ENCODE measurements around the gene FPGT. TPM values are rescaled to one million over a fixed set of nuclear protein-coding genes. Genes with fewer than 3 reads are reported as not detected.
"Not testable (repeated sequence)": the region's sequence is repeated elsewhere in the genome, so short reads cannot be mapped to it uniquely, and the experiment has no call there.

The FPGT gene
- total RNA-seq, 2 experiments from 2014 or later, result 11.0 to 13.9 TPM

DNA sequence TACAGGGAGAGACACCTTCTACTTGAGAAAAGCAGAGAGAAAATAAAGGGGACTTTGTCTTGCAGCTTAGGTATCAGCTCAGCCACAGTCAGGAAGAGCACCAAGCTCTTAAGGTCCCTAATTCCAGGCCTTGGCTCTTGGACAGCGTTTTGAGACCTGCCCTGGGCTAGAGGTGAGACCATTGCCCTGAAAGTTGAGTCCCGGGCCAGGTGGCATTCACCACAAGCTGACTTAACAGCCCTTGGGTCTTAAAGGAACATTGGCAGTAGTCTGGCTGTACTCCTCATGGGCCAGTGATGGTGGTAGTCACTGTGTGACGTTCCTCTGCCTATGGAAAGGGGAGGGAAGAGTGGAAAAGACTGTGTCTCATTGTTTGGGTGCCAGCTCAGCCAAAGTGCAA is 25.4 kb downstream of the FPGT start:
- Mint-ChIP-seq H3K4me1 (ENCODE audit: low read depth) (no peaks in the 10 kb centered on the region), H3K27me3 (ENCODE audit: low read depth) (no peaks in the 10 kb centered on the region), H3K9me3 (peaks cover 36% of the 10 kb centered on the region), H3K27ac (no peak overlapping the region), H3K4me3 (no peak overlapping the region), H3K36me3 (ENCODE audit: low read depth) (peaks cover 9% of the 10 kb centered on the region)
- intact Hi-C loops (cut with micrococcal nuclease), result no loop called here
- no peak for DNase-seq
- CTCF ChIA-PET, result no interaction called here

- H3K9me3 Mint-ChIP-seq, result peaks cover 4% of the 10 kb centered on the region
- intact Hi-C loops (cut with micrococcal nuclease), result no loop called here
- H3K4me3 Mint-ChIP-seq, result no peak within 1 kb of the TSS
- H3K4me1 Mint-ChIP-seq (ENCODE audit: low read depth), result no peaks in the 10 kb centered on the region
- H3K36me3 Mint-ChIP-seq (ENCODE audit: low read depth), result peaks cover 3% of the 10 kb centered on the region
- CTCF ChIA-PET, result no interaction called here
- DNase-seq, result no peak
- no peaks in the 10 kb centered on the region for H3K27me3 Mint-ChIP-seq (ENCODE audit: low read depth)
- no peak within 1 kb of the TSS for H3K27ac Mint-ChIP-seq
Observed at GRCh38 chr1:74235153-74235552, 37.1 kb downstream of the FPGT start, which contains the start of gene TNNI3K. TSS of gene TNNI3K (plus strand) at chr1:74235387. CDS start at chr1:74235452, 65 bp downstream.

- CTCF ChIA-PET, result no interaction called here
- H3K27ac Mint-ChIP-seq, result no peak overlapping the region
- DNase-seq, result no peak
- H3K36me3 Mint-ChIP-seq (ENCODE audit: low read depth), result peaks cover 3% of the 10 kb centered on the region
- no peaks in the 10 kb centered on the region for H3K4me1 Mint-ChIP-seq (ENCODE audit: low read depth)
- peaks cover 1% of the 10 kb centered on the region for H3K9me3 Mint-ChIP-seq
- no peak overlapping the region for H3K4me3 Mint-ChIP-seq
- intact Hi-C loops (cut with micrococcal nuclease), result no loop called here
- no peaks in the 10 kb centered on the region for H3K27me3 Mint-ChIP-seq (ENCODE audit: low read depth)
Observed at GRCh38 chr1:74236440-74236839, 38.4 kb downstream of the FPGT start.

DNA sequence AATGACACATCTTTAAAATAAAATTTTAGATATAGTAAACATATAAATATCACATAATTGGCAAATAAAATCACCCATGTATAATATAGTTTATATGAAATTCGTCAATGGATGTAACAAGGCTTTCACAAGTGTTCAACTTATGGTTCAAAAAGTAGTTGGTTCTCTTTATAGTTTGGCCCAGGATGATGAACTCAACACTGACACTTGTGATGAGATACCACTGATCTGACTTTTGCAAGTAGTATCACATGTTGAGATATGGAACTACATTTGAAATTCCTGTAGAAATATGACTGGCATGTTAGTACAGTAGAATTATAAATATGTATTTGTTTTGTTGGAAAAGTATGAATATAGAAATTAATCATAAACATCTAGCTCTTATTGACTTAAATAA is 39.0 kb downstream of the FPGT start:
- intact Hi-C loops (cut with micrococcal nuclease), result no loop called here
- CTCF ChIA-PET, result no interaction called here
- DNase-seq, result no peak
- Mint-ChIP-seq H3K4me3 (no peak overlapping the region), H3K27ac (no peak overlapping the region), H3K4me1 (ENCODE audit: low read depth) (no peaks in the 10 kb centered on the region), H3K9me3 (peaks cover 1% of the 10 kb centered on the region), H3K27me3 (ENCODE audit: low read depth) (no peaks in the 10 kb centered on the region), H3K36me3 (ENCODE audit: low read depth) (peaks cover 3% of the 10 kb centered on the region)

- Mint-ChIP-seq H3K27ac (no peak overlapping the region), H3K4me1 (ENCODE audit: low read depth) (no peaks in the 10 kb centered on the region), H3K27me3 (ENCODE audit: low read depth) (no peaks in the 10 kb centered on the region), H3K4me3 (no peak overlapping the region), H3K36me3 (ENCODE audit: low read depth) (peaks cover 3% of the 10 kb centered on the region), H3K9me3 (no peaks in the 10 kb centered on the region)
- intact Hi-C loops (cut with micrococcal nuclease), result no loop called here
- CTCF ChIA-PET, result no interaction called here
- DNase-seq, result no peak
Observed at GRCh38 chr1:74237787-74238186, 39.7 kb downstream of the FPGT start.

- intact Hi-C loops (cut with micrococcal nuclease), result no loop called here
- no peaks in the 10 kb centered on the region for H3K4me1 Mint-ChIP-seq (ENCODE audit: low read depth)
- DNase-seq, result no peak
- H3K4me3 Mint-ChIP-seq, result no peak overlapping the region
- H3K36me3 Mint-ChIP-seq (ENCODE audit: low read depth), result no peaks in the 10 kb centered on the region
- H3K27ac Mint-ChIP-seq, result no peak overlapping the region
- CTCF ChIA-PET, result no interaction called here
- no peaks in the 10 kb centered on the region for H3K9me3 Mint-ChIP-seq
- no peaks in the 10 kb centered on the region for H3K27me3 Mint-ChIP-seq (ENCODE audit: low read depth)
Observed at GRCh38 chr1:74245168-74245772, 47.2 kb downstream of the FPGT start.

GRCh38 chr1:74246315-74246714 is 48.3 kb downstream of the FPGT start:
- no peak overlapping the region for H3K4me3 Mint-ChIP-seq
- CTCF ChIA-PET, result no interaction called here
- no peak overlapping the region for H3K27ac Mint-ChIP-seq
- DNase-seq, result no peak
- H3K9me3 Mint-ChIP-seq, result no peaks in the 10 kb centered on the region
- intact Hi-C loops (cut with micrococcal nuclease), result no loop called here
- no peaks in the 10 kb centered on the region for H3K36me3 Mint-ChIP-seq (ENCODE audit: low read depth)
- no peaks in the 10 kb centered on the region for H3K27me3 Mint-ChIP-seq (ENCODE audit: low read depth)
- H3K4me1 Mint-ChIP-seq (ENCODE audit: low read depth), result no peaks in the 10 kb centered on the region

DNA sequence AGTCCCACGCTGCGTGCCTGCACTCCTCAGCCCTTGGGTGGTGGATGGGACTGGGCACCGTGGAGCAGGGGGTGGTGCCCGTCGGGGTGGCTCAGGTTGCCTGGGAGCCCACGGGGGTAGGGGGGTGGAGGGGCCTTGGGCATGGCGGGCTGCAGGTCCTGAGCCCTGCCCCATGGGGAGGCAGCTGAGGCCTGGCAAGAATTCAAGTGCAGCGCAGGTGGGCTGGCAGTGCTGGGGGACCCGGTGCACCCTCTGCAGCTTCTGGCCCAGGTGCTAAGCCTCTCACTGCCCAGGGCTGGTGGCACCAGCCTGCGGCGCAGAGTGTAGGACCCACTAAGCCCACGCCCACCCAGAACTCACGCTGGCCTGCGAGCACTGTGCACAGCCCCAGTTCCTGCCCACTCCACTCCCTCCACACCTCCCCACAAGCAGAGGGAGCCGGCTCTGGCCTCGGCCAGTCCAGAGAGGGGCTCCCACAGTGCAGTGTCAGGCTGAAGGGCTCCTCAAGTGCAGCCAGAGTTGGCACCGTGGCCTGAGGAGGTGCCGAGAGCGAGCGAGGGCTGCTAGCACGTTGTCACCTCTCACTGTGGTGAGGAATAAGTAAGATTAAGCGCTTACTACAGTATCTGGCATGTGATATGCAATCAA is 50.0 kb downstream of the FPGT start:
- Mint-ChIP-seq H3K9me3 (no peaks in the 10 kb centered on the region), H3K27me3 (ENCODE audit: low read depth) (no peaks in the 10 kb centered on the region), H3K36me3 (ENCODE audit: low read depth) (no peaks in the 10 kb centered on the region), H3K4me1 (ENCODE audit: low read depth) (no peaks in the 10 kb centered on the region), H3K4me3 (no peak overlapping the region), H3K27ac (no peak overlapping the region)
- CTCF ChIA-PET, result no interaction called here
- DNase-seq, result no peak
- intact Hi-C loops (cut with micrococcal nuclease), result no loop called here

DNA sequence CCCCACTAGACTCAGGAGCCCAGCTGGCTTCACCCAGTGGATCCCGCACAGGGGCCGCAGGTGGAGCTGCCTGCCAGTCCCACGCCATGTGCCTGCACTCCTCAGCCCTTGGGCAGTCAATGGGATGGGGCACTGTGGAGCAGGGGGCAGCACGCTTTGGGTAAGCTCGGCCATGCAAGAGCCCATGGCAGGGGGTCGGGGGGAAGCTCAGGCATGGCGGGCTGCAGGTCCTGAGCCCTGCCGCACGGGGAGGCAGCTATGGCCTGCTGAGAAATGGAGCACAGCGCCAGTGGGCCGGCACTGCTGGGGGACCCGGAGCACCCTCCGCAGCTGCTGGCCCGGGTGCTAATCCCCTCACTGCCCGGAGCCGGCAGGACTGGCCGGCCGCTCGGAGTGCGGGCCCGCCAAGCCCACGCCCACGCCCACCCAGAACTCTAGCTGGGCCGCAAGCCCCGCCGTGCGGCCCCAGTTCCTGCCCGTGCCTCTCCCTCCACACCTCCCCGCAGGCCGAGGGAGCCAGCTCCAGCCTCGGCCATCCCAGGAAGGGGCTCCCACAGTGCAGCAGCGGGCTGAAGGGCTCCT is 55.3 kb downstream of the FPGT start:
- CTCF ChIA-PET; intact Hi-C loops (cut with micrococcal nuclease); H3K36me3 Mint-ChIP-seq (ENCODE audit: low read depth); H3K9me3 Mint-ChIP-seq; H3K27ac Mint-ChIP-seq; H3K27me3 Mint-ChIP-seq (ENCODE audit: low read depth); DNase-seq; H3K4me3 Mint-ChIP-seq; H3K4me1 Mint-ChIP-seq (ENCODE audit: low read depth): not testable (repeated sequence)

Other genes starting within 250 kb of the FPGT start
- 1 to 10 TPM; 1.1 to 1.2 TPM for gene LRRIQ3, start 66 bp upstream of the FPGT start, total RNA-seq
- gene TNNI3K, start 37.1 kb downstream of the FPGT start, total RNA-seq, result under 1 TPM in 1 of 2 experiments, not detected in 1; 0.40 TPM

Measured in activated naive CD4-positive, alpha-beta T cell treated with anti-CD3 and anti-CD28 coated beads for 36 hours (primary cell).